ENCODE measurements around the gene MICAL2. TPM values are rescaled to one million over a fixed set of nuclear protein-coding genes. Genes with fewer than 3 reads are reported as not detected.

MICAL2 gene
- total and polyA plus RNA-seq, 10 of the 15 experiments (the other 5 are each of a cell fraction or from before 2014, with no cell fraction given): 0.90 to 5.6 (median 2.4) TPM

GRCh38 chr11:12174477-12175143 is 64.2 kb downstream of the MICAL2 start (continued):
- TF ChIP-seq CEBPZ (IDR thresholded peaks at IDR 0.05; ENCODE audit: low read depth, low read length) (no peak), DPF2 (IDR thresholded peaks at IDR 0.05) (peak; percentile 96), ZZZ3 (IDR thresholded peaks at IDR 0.05; ENCODE audit: control insufficient read depth, insufficient read length, low read depth) (no peak), CHD2 (IDR thresholded peaks at IDR 0.05; ENCODE audit: borderline replicate concordance, low read depth, low read length) (0 out of 2 replicates have a peak, but pooled peaks have one; percentile 45), CBX5 (IDR thresholded peaks at IDR 0.05; ENCODE audit: low read depth) (peak; percentile 54; the same call in 1 of the 2 replicates), RBBP5 (conservative IDR thresholded peaks at IDR 0.05) (no peak), TCF12 (IDR thresholded peaks at IDR 0.05; ENCODE audit: low read depth, low read length) (0 out of 2 replicates have a peak, but pooled peaks have one; percentile 32), GATAD2B (conservative IDR thresholded peaks at IDR 0.05; ENCODE audit: low read depth) (0 out of 2 replicates have a peak, but pooled peaks have one; percentile 67), CEBPB (IDR thresholded peaks at IDR 0.05; ENCODE audit: borderline replicate concordance in 1 of 2, low read depth in 2 of 2, low read length in 2 of 2) (peak in 1 of 2 experiments; percentile 64; a peak in 1 of 4 replicates), NR2F1 (conservative IDR thresholded peaks at IDR 0.05) (peak; percentile 61), MEF2B (IDR thresholded peaks at IDR 0.05; ENCODE audit: partially characterized antibody, poor library complexity, severe bottlenecking) (peak; percentile 96), CHD1 (IDR thresholded peaks at IDR 0.05; ENCODE audit: low read depth, low read length) (no peak), ZNF592 (IDR thresholded peaks at IDR 0.05) (no peak), SUPT20H (IDR thresholded peaks at IDR 0.05; ENCODE audit: borderline replicate concordance, control insufficient read depth, low read depth, low read length) (no peak), BCL3 (IDR thresholded peaks at IDR 0.05; ENCODE audit: borderline replicate concordance, insufficient read depth, low read depth, low read length, poor library complexity, severe bottlenecking) (peak; percentile 82), GABPA (IDR thresholded peaks at IDR 0.05; ENCODE audit: low read depth) (peak; percentile 69), MTA2 (IDR thresholded peaks at IDR 0.05; ENCODE audit: low read depth) (peak; percentile 93), EZH2 (IDR thresholded peaks at IDR 0.05; ENCODE audit: borderline replicate concordance, control insufficient read depth, low read depth, low read length) (no peak)
